Measurements from ENCODE around the gene C1R.

DNA sequence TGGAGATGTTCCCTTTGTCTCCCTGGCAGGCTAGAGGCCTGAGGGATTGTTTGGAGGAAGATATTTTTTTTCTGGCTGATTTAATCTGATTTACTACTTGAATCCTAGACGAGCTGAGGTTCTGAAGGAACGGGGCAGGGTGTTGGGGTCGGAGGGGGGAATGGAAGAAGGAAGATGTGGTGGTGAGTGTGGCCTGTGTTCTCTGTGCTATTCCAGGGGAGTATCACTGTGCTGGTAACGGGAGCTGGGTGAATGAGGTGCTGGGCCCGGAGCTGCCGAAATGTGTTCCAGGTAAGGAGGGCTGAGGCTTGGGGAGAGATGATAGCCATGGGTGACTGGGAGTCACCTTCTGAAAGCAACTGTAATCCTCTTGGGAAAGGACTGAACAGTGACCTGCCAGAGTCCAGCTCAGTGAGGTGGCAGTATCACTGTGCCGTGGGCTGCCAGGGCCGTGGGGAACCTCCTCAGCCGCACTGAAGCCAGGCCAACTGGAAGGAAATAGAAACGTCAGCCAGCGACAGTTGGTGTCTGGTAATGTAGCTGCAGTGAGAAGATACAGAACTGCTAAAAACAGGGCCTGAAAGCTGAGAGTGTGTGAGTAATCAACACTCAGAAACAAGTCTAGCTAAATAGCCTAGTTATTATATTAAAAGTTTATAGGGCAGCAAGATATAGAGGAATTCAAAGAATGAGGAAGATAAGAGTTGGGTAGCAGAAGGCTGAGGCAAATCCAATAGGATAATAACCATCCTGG, 23.8 kb downstream of the C1R start:
- TF ChIP-seq, protein P1, sequence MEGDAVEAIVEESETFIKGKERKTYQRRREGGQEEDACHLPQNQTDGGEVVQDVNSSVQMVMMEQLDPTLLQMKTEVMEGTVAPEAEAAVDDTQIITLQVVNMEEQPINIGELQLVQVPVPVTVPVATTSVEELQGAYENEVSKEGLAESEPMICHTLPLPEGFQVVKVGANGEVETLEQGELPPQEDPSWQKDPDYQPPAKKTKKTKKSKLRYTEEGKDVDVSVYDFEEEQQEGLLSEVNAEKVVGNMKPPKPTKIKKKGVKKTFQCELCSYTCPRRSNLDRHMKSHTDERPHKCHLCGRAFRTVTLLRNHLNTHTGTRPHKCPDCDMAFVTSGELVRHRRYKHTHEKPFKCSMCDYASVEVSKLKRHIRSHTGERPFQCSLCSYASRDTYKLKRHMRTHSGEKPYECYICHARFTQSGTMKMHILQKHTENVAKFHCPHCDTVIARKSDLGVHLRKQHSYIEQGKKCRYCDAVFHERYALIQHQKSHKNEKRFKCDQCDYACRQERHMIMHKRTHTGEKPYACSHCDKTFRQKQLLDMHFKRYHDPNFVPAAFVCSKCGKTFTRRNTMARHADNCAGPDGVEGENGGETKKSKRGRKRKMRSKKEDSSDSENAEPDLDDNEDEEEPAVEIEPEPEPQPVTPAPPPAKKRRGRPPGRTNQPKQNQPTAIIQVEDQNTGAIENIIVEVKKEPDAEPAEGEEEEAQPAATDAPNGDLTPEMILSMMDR (conservative IDR thresholded peaks at IDR 0.05; ENCODE audit: low read depth, low read length), result no peak
- TF ChIP-seq EZH2 (IDR thresholded peaks at IDR 0.05; ENCODE audit: low read length, unreplicated experiment) (no peak), EZH2phosphoT487 (IDR thresholded peaks at IDR 0.05; ENCODE audit: borderline replicate concordance, low read length) (no peak)
